Measurements from ENCODE around the gene DBNL. TPM values are rescaled to one million over a fixed set of nuclear protein-coding genes. Genes with fewer than 3 reads are reported as not detected.
"Not testable (repeated sequence)": the region's sequence is repeated elsewhere in the genome, so short reads cannot be mapped to it uniquely, and the experiment has no call there.

Gene DBNL
- total RNA-seq (2022) (83.2 and 85.5 TPM in 2 replicates), Bru-seq, nascent RNA (percentile 77 among the genes with signal in this experiment), BruChase-seq, experiment 1, labeled RNA remaining after a 2-hour chase (percentile 82 among the genes with signal in this experiment), BruChase-seq, experiment 2, labeled RNA remaining after a 6-hour chase (percentile 77 among the genes with signal in this experiment)
- long read RNA-seq, transcript DBNL-210 (13 exons, 1,808 nt), result major isoform, 145 of 236 reads
- long read RNA-seq, transcript DBNL-220 (13 exons, 2,117 nt), result minor isoform, 47 of 236 reads
- long read RNA-seq, partial matches to known transcripts, result 9 of 236 reads
- long read RNA-seq, other reads (novel, unspliced or antisense), result 31 of 236 reads

- H3K27me3 Mint-ChIP-seq (ENCODE audit: insufficient read depth, unreplicated experiment), result no peaks in the 10 kb centered on the region
- peak; percentile 94 to 97 for DNase-seq
- H3K4me3 ChIP-seq (ENCODE audit: low read depth, low read length), result peak within 1 kb of the TSS; percentile 87
- H3K4me3 Mint-ChIP-seq (ENCODE audit: unreplicated experiment), result peak within 1 kb of the TSS; percentile 87
- H3K27ac Mint-ChIP-seq (ENCODE audit: unreplicated experiment), result peak within 1 kb of the TSS; percentile 73
- intact Hi-C loops (cut with micrococcal nuclease; ENCODE audit: unreplicated experiment), result no loop called here
- no peaks in the 10 kb centered on the region for H3K9me3 ChIP-seq
- peaks cover 4% of the 10 kb centered on the region; the same call in 1 of the 2 replicates for H3K4me1 ChIP-seq
- ChIA-PET CTCF (interaction anchor here (0.7 to 1.4 kb wide), 4 partner anchors 13 to 78 kb away, joined by 3 to 6 read pairs (median 4); no protein-coding TSS in a partner anchor), POLR2A (interaction anchor here (1.1 kb wide), 1 partner anchor 462 kb away, joined by 3 read pairs; the partner anchor contains the start of gene STK17A)
- no peaks in the 10 kb centered on the region for H3K27me3 ChIP-seq (replicated peaks; ENCODE audit: control insufficient read depth, insufficient read depth, low read length)
- BruUV-seq (replicated peaks), result no TSS peak
- peaks cover 3% of the 10 kb centered on the region for H3K36me3 ChIP-seq (ENCODE audit: control insufficient read depth, insufficient read depth, low read length)
- no peaks in the 10 kb centered on the region for H3K9me3 Mint-ChIP-seq (ENCODE audit: unreplicated experiment)
- peaks cover 16% of the 10 kb centered on the region for H3K4me1 Mint-ChIP-seq (ENCODE audit: low read depth, unreplicated experiment)
- no peak for TF ChIP-seq CTCF (IDR thresholded peaks at IDR 0.05; ENCODE audit: insufficient read depth in 1 of 2, low read depth in 1 of 2, low read length in 1 of 2, severe bottlenecking in 1 of 2, unreplicated experiment in 1 of 2)
- H3K36me3 Mint-ChIP-seq (ENCODE audit: insufficient read depth, unreplicated experiment), result peaks cover 15% of the 10 kb centered on the region
Observed at GRCh38 chr7:44044315-44045225, at the start of gene DBNL. DBNL (plus strand) TSS chr7:44044702; CDS start chr7:44044738, 36 bp downstream.

- H3K9me3 ChIP-seq; H3K27me3 ChIP-seq (replicated peaks; ENCODE audit: control insufficient read depth, insufficient read depth, low read length); H3K9me3 Mint-ChIP-seq (ENCODE audit: unreplicated experiment); H3K4me3 Mint-ChIP-seq (ENCODE audit: unreplicated experiment); H3K27ac Mint-ChIP-seq (ENCODE audit: unreplicated experiment); H3K4me3 ChIP-seq (ENCODE audit: low read depth, low read length); H3K36me3 Mint-ChIP-seq (ENCODE audit: insufficient read depth, unreplicated experiment); CTCF ChIA-PET; H3K4me1 Mint-ChIP-seq (ENCODE audit: low read depth, unreplicated experiment); BruUV-seq (replicated peaks); intact Hi-C loops (cut with micrococcal nuclease; ENCODE audit: unreplicated experiment); H3K4me1 ChIP-seq; POLR2A ChIA-PET; DNase-seq; H3K27me3 Mint-ChIP-seq (ENCODE audit: insufficient read depth, unreplicated experiment); H3K36me3 ChIP-seq (ENCODE audit: control insufficient read depth, insufficient read depth, low read length): not testable (repeated sequence)
Observed at GRCh38 chr7:43997532-43997931, 47.0 kb upstream of the DBNL start, which contains the start of gene SPDYE1. SPDYE1 (plus strand) TSS chr7:43997897; CDS start chr7:43999950, 2,053 bp downstream.

- intact Hi-C loops (cut with micrococcal nuclease; ENCODE audit: unreplicated experiment); H3K9me3 ChIP-seq; H3K4me1 Mint-ChIP-seq (ENCODE audit: low read depth, unreplicated experiment); POLR2A ChIA-PET; H3K9me3 Mint-ChIP-seq (ENCODE audit: unreplicated experiment); H3K36me3 ChIP-seq (ENCODE audit: control insufficient read depth, insufficient read depth, low read length); DNase-seq; H3K27me3 ChIP-seq (replicated peaks; ENCODE audit: control insufficient read depth, insufficient read depth, low read length); H3K4me3 ChIP-seq (ENCODE audit: low read depth, low read length); H3K4me3 Mint-ChIP-seq (ENCODE audit: unreplicated experiment); BruUV-seq (replicated peaks); H3K27me3 Mint-ChIP-seq (ENCODE audit: insufficient read depth, unreplicated experiment); H3K4me1 ChIP-seq; CTCF ChIA-PET; H3K27ac Mint-ChIP-seq (ENCODE audit: unreplicated experiment): not testable (repeated sequence)
- H3K36me3 Mint-ChIP-seq (ENCODE audit: insufficient read depth, unreplicated experiment), result peaks cover 11% of the 10 kb centered on the region
Observed at GRCh38 chr7:44012081-44012480, 32.4 kb upstream of the DBNL start.

GRCh38 chr7:44015090-44015489 is 29.4 kb upstream of the DBNL start:
- H3K9me3 ChIP-seq; H3K4me3 Mint-ChIP-seq (ENCODE audit: unreplicated experiment); H3K27me3 ChIP-seq (replicated peaks; ENCODE audit: control insufficient read depth, insufficient read depth, low read length); H3K27ac Mint-ChIP-seq (ENCODE audit: unreplicated experiment); H3K9me3 Mint-ChIP-seq (ENCODE audit: unreplicated experiment); H3K4me1 Mint-ChIP-seq (ENCODE audit: low read depth, unreplicated experiment); H3K4me3 ChIP-seq (ENCODE audit: low read depth, low read length); BruUV-seq (replicated peaks); POLR2A ChIA-PET; H3K36me3 ChIP-seq (ENCODE audit: control insufficient read depth, insufficient read depth, low read length); DNase-seq; H3K27me3 Mint-ChIP-seq (ENCODE audit: insufficient read depth, unreplicated experiment); H3K4me1 ChIP-seq; CTCF ChIA-PET: not testable (repeated sequence)
- H3K36me3 Mint-ChIP-seq (ENCODE audit: insufficient read depth, unreplicated experiment), result peaks cover 12% of the 10 kb centered on the region
- intact Hi-C loops (cut with micrococcal nuclease; ENCODE audit: unreplicated experiment), result loop anchor here (5.0 kb wide), 1 partner anchor 67 kb away; the partner anchor contains the start of gene POLM
